Right lobe of liver (tissue), 6 donors: ENCODE measurements around the gene LIF. TPM values are rescaled to one million over a fixed set of nuclear protein-coding genes. Genes with fewer than 3 reads are reported as not detected.

Experiments
- ATAC-seq, 4 donors: fragments of 200-7000 bp; cut with Tn5 transposase; one replicate each; pipeline ENCODE4 v1.9.1; 2020; ENCODE audit warnings: mild to moderate bottlenecking in 4 of 4, moderate library complexity in 4 of 4
- DNase-seq, 3 donors: peaks; one replicate each; pipeline ENCODE4 v3.0.0-alpha.2; 2020
- H3K27ac ChIP-seq, 3 donors: fragments of 200-600 bp; one replicate each; pipeline ENCODE4 v1.8.0; 2022
- H3K27me3 ChIP-seq, 2 donors: fragments of 200-600 bp; one replicate each; pipeline ENCODE4 v1.8.0; 2022
- H3K36me3 ChIP-seq, 4 donors: fragments of 200-600 bp; sonication (generic) in 1 of 4; one replicate each; pipeline versions ENCODE4 v1.5.1 to v1.8.0; 2017 to 2022; ENCODE audit warnings: control low read depth in 1 of 4
- H3K4me1 ChIP-seq, 4 donors: fragments of 200-600 bp; sonication (generic) in 1 of 4; one replicate each; pipeline versions ENCODE4 v1.5.1 to v1.8.0; 2017 to 2022; ENCODE audit warnings: control low read depth in 1 of 4
- H3K4me3 ChIP-seq, 3 donors: fragments of 200-600 bp; one replicate each; pipeline ENCODE4 v1.8.0; 2022
- H3K9me3 ChIP-seq, 4 donors: fragments of 200-600 bp; sonication (generic) in 1 of 4; one replicate each; pipeline versions ENCODE4 v1.5.1 to v1.8.0; 2017 to 2022; ENCODE audit warnings: control low read depth in 1 of 4
- CTCF ChIP-seq, 4 donors: fragments of 200-600 bp in 3 of 4; fragments of 450-650 bp in 1 of 4; IDR thresholded peaks; one replicate each; pipeline versions ENCODE4 v1.5.1 to v1.8.0; 2016 to 2022; ENCODE audit warnings: antibody characterized with exemption in 4 of 4, mild to moderate bottlenecking in 2 of 4
- POLR2A ChIP-seq: fragments of 450-650 bp; IDR thresholded peaks from one replicate; pipeline ENCODE4 v1.6.1; 2017; ENCODE audit warnings: antibody characterized with exemption, mild to moderate bottlenecking
- WGBS: methylation state at CpG from one replicate; pipeline ENCODE4 v1.1.6; 2018; ENCODE audit warnings: low coverage, low lambda C conversion rate; ENCODE audit not compliant: insufficient coverage; ENCODE audit errors: missing lambda C conversion rate; 5-methylcytosine and 5-hydroxymethylcytosine counted together
- intact Hi-C, 2 donors: fragments of 100-400 bp; cut with DNase I; formaldehyde crosslinking; loops; one replicate each; pipeline versions ENCODE4 v1.11.2 to v1.14.1; 2022
- total RNA-seq, 6 experiments: library from RNA; depleted of rRNA in 2 of 6; stranded (reverse); fragments of >200 nt in 2 of 6; fragmentation: NEBNext Ultra II Directional in 3 of 6; extraction: Animal tissue kit (Norgen Biotek cat#: 25700) in 3 of 6; gene quantifications; one replicate each; pipeline versions ENCODE4 v1.1.0 to v1.2.4, GENCODE V29; 2016 to 2023
- donor health status: DM: no; HTN: yes; CAD: no.
- donor health status: DM: no; HTN: no; CAD: no.
- donor health status: DM: no; HTN: no; CAD: no.
- donor health status: DM: no; HTN: yes; CAD: no.
- donor health status: DM: no; HTN: yes; CAD: no.

The LIF gene
- total RNA-seq, 6 experiments from 2014 or later: 0.15 to 2.0 (median 1.6) TPM; not detected in 2

DNA sequence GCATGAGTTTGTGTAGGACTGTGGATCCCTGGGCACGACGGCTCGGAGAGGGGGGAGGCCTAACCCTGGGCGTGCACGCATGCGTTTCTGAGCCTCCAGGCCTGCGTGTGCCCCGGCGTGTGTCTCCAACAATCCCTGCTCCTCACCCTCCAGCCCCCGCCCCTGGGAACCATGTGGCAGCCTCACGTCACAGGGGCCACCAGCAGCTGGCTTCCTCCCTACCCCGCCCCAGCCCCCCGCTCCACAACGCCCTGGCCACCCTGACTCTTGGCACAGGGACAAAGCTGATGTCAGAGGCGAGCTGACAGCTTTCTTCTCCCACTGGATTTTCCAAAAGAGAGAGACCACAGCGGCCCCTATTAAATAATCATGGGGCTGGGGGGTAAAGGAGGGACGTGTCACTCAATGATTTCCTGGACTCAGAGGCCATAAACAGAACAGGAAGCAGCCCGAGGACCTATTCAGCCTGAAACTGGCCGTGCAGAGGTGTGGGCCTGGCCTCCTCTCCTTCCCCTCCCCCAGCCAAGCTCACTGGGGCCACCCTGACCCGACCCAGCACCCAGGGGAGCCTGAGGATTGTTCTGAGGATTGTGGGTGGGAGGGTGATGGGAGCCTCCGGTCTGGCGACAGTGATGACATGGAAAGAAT lies 6.8 kb upstream of the LIF start:
- 30% methylated on average over 6 of the region's 22 CpGs for WGBS
- no peaks in the 10 kb centered on the region for H3K9me3 ChIP-seq
- no peaks in the 10 kb centered on the region for H3K36me3 ChIP-seq
- no peak overlapping the region for H3K4me3 ChIP-seq
- no peak overlapping the region for H3K27ac ChIP-seq
- H3K27me3 ChIP-seq: no peaks in the 10 kb centered on the region
- ATAC-seq: peak in 2 of 4 donors; percentile 3 to 6
- TF ChIP-seq POLR2A (no peak), CTCF (IDR thresholded peaks at IDR 0.05) (no peak)
- DNase-seq: no peak
- no peaks in the 10 kb centered on the region for H3K4me1 ChIP-seq
- intact Hi-C loops: no loop called here

GRCh38 chr22:30252411-30253204 lies 6.0 kb upstream of the LIF start:
- ATAC-seq (no peak), DNase-seq (no peak)
- Histone ChIP-seq H3K36me3 (no peaks in the 10 kb centered on the region), H3K4me3 (no peak overlapping the region), H3K27me3 (no peaks in the 10 kb centered on the region), H3K9me3 (no peaks in the 10 kb centered on the region), H3K27ac (no peak overlapping the region), H3K4me1 (no peaks in the 10 kb centered on the region)
- 65% methylated on average over 5 of the region's 22 CpGs for WGBS
- intact Hi-C loops: no loop called here
- no peak for TF ChIP-seq POLR2A
- no peak for TF ChIP-seq CTCF (IDR thresholded peaks at IDR 0.05)

DNA sequence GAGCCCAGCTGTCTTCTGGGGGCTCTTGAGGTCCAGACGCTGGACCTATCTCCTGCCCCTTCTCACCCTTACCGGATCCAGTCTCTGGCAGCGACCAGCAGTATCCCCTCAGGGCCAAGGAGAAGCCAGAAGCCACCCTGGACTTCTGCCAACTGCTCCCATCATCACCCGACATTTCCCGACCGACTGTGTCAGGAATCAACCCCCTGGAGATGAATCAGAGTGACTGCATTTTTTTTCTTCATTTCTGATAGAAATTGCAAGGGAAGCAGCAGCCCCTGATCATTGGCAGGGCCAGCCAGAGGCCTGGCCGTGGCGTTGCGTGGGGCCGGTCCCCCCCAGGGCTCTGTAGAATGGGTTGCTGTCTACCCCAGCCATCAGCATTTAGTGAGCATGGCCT lies 5.2 kb upstream of the LIF start:
- no peaks in the 10 kb centered on the region for H3K9me3 ChIP-seq
- H3K27ac ChIP-seq: no peak overlapping the region
- no peaks in the 10 kb centered on the region for H3K36me3 ChIP-seq
- 40% methylated on average over 2 of the region's 10 CpGs for WGBS
- H3K27me3 ChIP-seq: no peaks in the 10 kb centered on the region
- no peak for ATAC-seq
- intact Hi-C loops: no loop called here
- no peak for DNase-seq
- H3K4me3 ChIP-seq: no peak overlapping the region
- peaks cover 0 to 3% (median 0%) of the 10 kb centered on the region in 4 donors for H3K4me1 ChIP-seq
- TF ChIP-seq CTCF (IDR thresholded peaks at IDR 0.05) (no peak), POLR2A (no peak)

GRCh38 chr22:30250661-30251267 lies 4.2 kb upstream of the LIF start:
- H3K4me1 ChIP-seq: peaks cover 0 to 5% (median 0%) of the 10 kb centered on the region in 4 donors
- H3K4me3 ChIP-seq: no peak overlapping the region
- H3K36me3 ChIP-seq: no peaks in the 10 kb centered on the region
- H3K9me3 ChIP-seq: no peaks in the 10 kb centered on the region
- no peak overlapping the region for H3K27ac ChIP-seq
- peak in 1 of 4 donors; percentile 59 for ATAC-seq
- H3K27me3 ChIP-seq: no peaks in the 10 kb centered on the region
- WGBS: no CpG with 5 or more reads among the region's 12 CpGs
- DNase-seq: peak in 1 of 3 donors; percentile 57
- TF ChIP-seq POLR2A: no peak
- no peak for TF ChIP-seq CTCF (IDR thresholded peaks at IDR 0.05)
- intact Hi-C loops: no loop called here
